GM21526 (cell line): ENCODE results near the gene KRTAP5-7.
"Not testable (repeated sequence)": the region's sequence is repeated elsewhere in the genome, so short reads cannot be mapped to it uniquely, and the experiment has no call there.

ENCODE experiments used
- ATAC-seq: cut with Tn5 transposase; IDR thresholded peaks from one replicate; pipeline ENCODE4 v1.9.1; 2021; ENCODE audit warnings: moderate library complexity; ENCODE audit not compliant: unreplicated experiment, low FRiP score

KRTAP5-7 gene

DNA sequence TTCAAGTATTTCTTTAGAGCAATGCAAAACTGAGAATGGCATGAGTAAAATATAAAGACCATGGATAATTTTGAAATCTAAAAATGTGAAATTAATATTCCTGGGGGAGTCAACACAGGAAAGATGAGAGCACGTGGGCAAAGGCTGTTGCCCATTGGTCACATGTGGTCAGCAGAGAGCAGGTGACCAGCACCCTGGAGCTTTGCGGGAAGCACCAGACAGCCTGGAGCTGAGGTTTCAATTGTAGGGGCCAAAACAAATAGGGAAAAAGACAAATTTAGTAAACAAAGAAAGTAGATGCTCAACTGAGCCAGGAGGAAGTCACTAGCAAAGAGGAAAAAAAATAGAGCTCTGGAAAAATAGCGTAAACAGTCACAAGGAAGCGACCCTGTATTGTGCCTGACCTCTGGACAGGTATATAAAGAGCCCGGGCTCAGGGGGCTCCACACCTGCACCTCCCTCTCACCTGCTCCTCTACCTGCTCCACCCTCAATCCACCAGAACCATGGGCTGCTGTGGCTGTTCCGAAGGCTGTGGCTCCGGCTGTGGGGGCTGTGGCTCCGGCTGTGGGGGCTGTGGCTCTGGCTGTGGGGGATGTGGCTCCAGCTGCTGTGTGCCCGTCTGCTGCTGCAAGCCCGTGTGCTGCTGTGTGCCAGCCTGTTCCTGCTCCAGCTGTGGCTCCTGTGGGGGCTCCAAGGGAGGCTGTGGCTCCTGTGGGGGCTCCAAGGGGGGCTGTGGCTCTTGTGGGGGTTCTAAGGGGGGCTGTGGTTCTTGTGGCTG, at the start of gene KRTAP5-7:
Gene KRTAP5-7, plus strand, starts transcription at position 472 of the 780 bp plus-strand sequence. Its CDS starts 34 bp downstream, at position 506.
- not testable (repeated sequence) for ATAC-seq

GRCh38 chr11:71477641-71478527, 49.2 kb upstream of the KRTAP5-7 start:
- ATAC-seq = no peak

- no peak for ATAC-seq
Measured at GRCh38 chr11:71478528-71478840, 48.6 kb upstream of the KRTAP5-7 start.

DNA sequence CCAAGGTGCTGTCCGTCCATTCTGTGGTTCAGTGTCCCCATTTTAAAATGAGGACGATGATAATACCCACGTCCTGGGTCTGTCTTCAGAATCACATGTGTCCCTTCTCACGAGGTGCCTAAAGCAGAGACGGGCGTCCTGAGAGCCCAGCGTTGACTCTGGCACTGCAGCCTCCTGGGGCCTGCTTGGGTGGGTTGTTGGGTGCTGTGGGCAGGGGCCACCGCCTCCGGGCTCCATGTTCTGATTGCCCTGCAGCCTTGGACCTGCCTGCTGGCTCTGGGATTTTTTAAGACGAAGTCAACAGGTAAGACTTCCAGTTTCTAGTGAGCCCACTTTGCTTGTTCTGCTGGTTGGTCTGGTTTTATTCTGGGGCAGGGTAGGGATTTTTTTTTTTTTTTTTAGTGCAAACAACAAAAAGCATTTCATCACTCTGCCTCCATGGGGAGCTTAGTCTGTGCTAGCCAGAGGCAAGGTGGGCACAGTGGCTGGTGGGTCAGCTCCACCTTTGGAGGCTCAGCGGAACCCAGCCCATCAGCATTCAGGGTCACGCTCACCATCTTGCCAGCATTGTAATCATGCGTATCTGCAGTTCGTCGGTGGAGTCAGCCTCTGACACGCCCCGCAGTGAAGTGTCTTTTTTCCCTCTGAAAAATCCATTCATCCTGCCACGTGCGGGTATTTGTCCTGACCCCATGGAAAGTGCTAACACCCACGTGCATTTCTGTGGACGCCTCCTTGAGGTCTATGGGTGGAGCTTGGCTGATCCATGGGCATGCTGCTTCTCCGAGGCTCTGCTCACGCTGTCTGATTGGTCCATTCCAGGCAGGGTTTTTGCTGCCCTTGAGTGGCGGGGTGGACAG, 45.7 kb upstream of the KRTAP5-7 start:
- ATAC-seq = no peak

GRCh38 chr11:71482216-71482615, 44.9 kb upstream of the KRTAP5-7 start:
- ATAC-seq = no peak

DNA sequence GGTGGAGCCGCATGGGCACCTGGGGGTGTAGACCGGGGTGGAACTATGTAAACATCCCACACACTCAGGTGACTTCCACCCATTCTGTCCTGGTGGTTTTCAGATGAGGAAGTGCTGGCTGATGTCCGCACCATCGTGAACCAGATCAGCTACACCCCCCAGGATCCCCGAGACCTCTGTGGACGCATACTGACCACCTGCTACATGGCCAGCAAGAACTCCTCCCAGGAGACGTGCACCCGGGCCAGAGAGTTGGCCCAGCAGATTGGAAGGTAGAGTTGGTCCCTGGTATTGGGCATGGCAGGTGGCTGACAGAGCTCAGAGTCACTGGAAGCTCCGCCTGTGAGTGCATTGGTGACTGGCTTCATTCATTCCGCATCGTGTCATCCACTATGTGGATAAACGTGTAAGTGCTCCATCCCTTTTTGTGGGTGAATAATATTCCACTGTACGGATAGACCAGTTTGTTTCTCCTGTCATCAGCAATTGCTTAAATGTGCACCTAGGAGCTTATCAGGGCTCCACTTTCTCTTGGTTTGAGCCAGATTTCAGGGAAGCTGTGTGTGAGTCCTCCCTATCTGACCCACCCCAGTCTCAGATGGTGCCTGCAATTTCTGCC, 44.2 kb upstream of the KRTAP5-7 start:
- ATAC-seq = no peak

GRCh38 chr11:71483692-71484091, 43.4 kb upstream of the KRTAP5-7 start:
- no peak for ATAC-seq

DNA sequence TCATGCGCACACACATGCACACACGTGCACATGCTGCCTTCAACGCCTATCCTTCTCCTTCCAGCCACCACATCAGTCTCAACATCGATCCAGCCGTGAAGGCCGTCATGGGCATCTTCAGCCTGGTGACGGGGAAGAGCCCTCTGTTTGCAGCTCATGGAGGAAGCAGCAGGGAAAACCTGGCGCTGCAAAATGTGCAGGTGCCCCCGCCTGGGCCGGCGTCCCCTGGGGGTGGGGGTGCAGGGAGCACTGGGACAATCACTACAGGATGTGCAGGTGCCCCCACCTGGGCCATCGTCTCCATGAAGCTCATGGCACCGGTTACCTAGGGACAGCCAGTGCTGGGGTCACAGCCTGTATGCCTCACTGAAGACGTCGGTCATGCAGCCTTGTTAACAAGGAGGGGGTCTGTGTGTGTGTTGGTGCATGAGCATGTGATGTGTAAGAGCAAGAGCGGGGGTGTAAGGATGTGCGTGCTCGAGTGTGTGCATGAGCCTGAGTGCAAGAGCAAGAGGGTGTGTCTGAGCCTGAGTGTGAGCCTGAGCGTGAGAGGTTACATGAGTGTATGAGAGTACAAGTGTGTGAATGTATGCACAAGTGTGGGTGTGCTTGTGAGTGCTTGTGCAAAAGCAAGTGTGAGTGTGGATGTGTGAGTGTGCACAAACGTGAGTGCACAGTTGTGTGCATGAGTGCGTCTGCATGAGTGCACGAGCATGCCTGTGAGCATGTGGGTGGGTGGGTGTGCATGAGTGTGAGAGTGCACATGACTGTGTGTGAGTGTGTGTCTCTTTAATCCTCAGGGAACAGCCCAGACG, 42.6 kb upstream of the KRTAP5-7 start:
- no peak for ATAC-seq

DNA sequence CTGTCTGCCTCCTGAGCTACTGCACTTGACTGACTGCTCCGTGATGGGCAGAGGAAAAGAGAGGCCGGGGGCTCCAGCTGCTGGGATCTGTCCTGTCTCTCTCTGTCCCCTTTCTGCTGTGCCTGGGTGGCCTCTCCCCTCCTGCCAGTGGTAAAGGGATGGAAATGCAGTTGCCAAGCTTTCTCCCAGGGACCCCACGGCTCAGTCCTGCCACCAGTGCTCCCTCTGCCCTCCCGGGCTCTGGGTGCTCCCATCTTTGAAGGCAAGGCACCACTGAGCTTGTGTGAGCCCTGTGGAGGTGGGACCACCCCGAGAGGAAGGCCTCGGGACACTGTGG, 42.0 kb upstream of the KRTAP5-7 start:
- no peak for ATAC-seq

- ATAC-seq = no peak
Measured at GRCh38 chr11:71485466-71485865, 41.6 kb upstream of the KRTAP5-7 start.

DNA sequence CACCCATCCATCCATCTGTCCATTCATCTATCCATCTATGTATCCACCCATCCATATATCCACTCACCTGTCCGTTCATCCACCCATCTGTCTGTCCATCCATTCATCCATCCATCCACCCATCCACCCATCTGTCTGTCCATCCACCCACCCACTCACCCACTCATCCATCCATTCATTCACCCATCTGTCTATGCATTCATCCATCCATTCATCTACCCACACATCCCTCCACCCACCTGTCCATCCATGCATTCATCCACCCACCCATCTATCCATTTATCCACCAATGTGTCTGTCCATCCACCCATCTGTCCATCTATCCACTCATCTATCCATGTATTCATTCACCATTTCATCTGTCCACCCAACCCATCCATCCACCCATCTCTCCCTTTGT, 40.7 kb upstream of the KRTAP5-7 start:
- no peak for ATAC-seq

DNA sequence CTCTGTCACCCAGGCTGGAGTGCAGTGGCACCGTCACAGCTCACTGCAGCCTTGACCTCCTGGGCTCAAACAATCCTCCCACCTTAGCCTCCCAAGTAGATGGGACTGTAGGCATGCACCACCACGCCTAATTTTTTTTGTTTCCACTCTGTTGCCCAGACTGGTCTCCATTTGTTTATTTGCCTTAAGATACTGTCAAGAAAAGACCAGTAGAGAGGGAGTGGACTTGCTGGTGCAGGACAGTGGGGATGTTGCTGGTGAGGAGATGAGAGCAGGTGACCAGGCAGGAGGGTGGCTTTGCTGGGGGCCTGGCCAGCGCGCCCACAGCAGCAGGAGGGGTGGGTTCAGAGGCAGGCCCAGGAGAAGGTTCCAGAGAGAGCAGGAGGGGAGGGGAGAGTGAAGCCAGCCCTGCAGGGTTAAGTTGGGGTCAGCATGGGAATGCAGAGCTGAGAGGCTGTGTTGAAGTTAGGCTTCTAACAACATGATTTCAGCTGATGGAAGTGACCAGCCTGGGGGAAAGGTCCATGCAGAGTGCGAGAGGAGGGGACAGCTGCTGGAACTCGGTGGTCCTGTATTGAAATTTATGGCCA, 38.3 kb upstream of the KRTAP5-7 start:
- ATAC-seq = no peak

DNA sequence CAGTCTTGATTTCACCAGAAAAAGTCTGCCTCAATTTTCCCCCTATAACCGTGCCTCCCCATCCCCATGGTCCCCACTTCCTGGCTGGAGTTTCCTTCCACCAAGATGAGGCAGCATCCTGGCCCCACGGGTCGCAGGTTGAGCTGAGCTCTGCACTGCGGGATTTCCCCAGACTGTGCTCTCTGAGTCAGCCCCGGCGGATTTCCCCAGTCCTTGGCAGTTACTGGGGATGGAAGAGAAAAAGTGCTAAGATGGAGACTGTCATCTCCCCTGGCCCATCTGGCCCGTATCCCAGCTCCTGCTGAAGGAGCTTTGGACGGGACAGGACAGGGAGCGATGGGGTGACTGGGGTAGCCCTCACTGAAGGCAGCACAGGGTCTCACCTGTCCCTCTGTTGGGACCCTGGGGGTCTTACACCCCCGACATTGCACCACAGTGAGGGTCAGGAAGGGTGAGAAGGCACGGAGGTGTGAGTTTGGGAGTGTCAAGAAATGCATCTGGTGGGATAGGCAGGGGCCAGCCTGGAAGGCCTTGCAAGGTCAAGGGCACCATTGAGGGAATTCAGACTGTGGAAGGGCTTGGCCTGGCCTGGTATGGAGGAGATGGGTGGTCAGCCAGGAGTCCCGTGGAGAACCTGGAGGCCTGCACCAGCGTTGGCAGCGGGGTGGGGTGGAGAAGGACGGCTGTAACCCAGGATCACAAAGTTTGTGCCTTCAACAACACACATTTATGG, 37.6 kb upstream of the KRTAP5-7 start:
- no peak for ATAC-seq

DNA sequence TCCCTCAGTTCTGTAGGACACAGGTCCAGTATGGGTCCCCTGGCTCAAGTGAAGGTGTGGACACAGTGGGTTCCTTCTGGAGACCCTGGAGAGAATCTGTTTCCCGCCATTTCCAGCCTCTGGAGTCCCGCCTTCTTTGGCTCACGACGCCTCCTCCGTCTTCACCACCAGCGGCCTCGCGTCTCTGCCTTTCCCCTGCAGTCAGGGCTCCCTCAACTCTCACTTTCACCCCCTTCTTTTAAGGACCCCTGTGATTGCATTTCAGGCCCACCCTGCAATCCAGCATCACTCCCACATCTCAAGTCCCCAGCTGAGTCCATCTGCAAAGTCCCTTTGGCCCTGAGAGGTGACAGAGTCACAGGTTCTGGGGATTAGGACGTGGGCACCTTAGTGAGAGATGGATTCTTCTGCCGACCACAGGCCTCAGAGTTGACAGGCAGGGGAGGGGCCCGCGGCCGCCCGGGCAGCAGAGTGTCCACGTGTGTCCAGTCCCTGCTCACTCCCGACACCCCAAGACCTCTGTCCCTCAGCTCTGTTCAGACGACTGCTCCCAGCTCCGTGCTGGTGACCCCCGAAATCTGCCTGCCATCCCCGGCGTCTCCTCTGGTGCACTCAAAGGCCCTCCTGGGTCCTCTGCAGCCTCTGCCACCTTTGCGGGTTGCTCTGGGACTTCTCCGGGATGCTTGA, 36.9 kb upstream of the KRTAP5-7 start:
- ATAC-seq = no peak

DNA sequence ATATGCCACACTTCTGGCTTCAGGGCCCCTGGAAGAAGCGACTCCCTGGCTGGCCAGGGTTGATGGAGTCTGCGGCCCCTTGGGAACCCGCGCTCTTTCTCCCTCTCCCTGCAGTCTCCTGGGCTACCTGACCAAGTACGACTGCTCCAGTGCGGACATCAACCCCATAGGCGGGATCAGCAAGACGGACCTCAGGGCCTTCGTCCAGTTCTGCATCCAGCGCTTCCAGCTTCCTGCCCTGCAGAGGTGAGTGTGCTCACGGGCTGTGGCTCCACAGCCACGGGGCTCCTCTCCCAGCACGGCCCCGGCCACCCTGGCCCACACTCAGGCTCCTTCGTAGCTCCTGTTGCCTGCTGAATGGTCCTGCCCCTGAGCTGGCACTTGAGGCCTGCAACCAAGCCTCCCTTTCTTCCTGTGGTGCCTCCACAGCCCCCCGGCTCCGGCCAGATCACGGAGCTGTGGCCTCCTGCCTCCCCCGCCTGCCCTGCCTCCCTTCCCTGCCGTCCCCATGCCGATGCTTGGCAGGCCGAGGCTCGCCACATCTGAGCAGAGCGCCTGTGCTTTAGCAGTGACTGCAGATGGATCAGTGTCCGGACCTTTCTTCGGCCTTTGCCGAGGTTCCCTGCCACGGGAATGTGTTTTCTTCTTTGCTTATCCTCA, 36.2 kb upstream of the KRTAP5-7 start:
- no peak for ATAC-seq

GRCh38 chr11:71491531-71491930, 35.5 kb upstream of the KRTAP5-7 start:
- ATAC-seq = no peak

- no peak for ATAC-seq
Measured at GRCh38 chr11:71491940-71492339, 35.1 kb upstream of the KRTAP5-7 start.
